ENCODE data around the gene KRT77.

The KRT77 gene

DNA sequence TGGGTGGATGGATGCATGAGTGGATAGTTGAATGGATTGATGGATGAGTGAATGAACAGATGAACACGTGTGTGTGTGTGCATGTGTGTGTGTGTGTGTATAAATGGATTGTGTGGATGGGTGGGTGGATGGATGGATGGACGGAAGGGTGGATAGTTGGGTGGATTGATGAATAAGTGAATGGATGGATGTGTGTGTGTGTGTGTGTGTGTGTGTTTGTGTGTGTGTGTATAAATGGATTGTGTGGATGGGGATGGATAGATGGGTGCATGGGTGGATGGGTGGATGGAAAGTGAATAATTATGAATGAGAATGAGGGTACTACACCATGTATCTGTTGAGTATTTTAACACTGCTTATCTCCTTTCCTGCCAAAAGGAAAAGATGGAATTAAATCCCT, 986 bp downstream of the KRT77 start:
- H3K4me3 ChIP-seq (ENCODE audit: low read depth, low read length): no peak overlapping the region
- TF ChIP-seq, protein P1, sequence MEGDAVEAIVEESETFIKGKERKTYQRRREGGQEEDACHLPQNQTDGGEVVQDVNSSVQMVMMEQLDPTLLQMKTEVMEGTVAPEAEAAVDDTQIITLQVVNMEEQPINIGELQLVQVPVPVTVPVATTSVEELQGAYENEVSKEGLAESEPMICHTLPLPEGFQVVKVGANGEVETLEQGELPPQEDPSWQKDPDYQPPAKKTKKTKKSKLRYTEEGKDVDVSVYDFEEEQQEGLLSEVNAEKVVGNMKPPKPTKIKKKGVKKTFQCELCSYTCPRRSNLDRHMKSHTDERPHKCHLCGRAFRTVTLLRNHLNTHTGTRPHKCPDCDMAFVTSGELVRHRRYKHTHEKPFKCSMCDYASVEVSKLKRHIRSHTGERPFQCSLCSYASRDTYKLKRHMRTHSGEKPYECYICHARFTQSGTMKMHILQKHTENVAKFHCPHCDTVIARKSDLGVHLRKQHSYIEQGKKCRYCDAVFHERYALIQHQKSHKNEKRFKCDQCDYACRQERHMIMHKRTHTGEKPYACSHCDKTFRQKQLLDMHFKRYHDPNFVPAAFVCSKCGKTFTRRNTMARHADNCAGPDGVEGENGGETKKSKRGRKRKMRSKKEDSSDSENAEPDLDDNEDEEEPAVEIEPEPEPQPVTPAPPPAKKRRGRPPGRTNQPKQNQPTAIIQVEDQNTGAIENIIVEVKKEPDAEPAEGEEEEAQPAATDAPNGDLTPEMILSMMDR (IDR thresholded peaks at IDR 0.05; ENCODE audit: borderline replicate concordance, insufficient read depth, low read depth, low read length): no peak

DNA sequence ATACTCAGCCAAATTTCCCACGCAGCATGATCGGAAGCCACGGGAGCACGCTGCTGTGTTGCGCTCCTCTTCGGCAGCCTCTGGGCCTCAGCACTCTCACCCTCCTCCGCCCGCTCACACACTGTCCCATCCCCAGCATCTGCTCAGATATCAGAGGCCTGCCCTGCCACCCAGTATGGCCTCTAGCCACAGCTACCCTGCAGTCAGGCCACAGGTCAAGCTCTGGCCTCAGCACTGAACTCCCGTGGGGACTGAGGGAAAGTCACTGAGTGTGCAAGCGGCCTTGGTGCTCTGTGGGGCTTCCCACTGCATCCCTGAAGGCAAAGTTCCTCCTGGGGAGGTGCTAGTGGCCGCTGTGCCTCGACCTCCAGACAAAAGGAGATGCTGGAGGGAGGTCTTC, 2.0 kb downstream of the KRT77 start:
- TF ChIP-seq, protein P1 (IDR thresholded peaks at IDR 0.05; ENCODE audit: borderline replicate concordance, insufficient read depth, low read depth, low read length): no peak
- no peak overlapping the region for H3K4me3 ChIP-seq (ENCODE audit: low read depth, low read length)

DNA sequence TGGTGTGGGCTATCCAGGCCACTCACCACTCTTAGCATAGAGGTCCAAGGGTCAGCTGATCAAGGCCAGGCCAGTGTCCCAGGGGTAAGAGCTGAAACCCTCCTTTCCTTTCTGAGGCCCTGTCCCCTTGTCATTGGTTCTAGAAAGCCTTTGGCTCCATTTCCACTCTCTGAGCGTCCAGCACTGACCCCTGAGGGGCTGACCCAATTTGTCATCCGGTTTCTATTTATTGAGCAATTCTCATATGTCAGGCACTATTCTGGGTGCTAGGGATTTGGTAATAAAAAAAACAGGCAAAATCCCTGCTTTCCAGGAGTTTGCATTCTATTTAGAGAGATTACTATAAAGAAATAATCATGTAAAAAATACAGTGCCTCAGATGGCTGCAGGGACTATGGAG, 3.4 kb downstream of the KRT77 start:
- no peak overlapping the region for H3K4me3 ChIP-seq (ENCODE audit: low read depth, low read length)
- TF ChIP-seq, protein P1 (IDR thresholded peaks at IDR 0.05; ENCODE audit: borderline replicate concordance, insufficient read depth, low read depth, low read length): no peak

- H3K4me3 ChIP-seq (ENCODE audit: low read depth, low read length): no peak overlapping the region
- TF ChIP-seq, protein P1 (IDR thresholded peaks at IDR 0.05; ENCODE audit: borderline replicate concordance, insufficient read depth, low read depth, low read length): no peak
Measured at GRCh38 chr12:52699373-52699772, 4.0 kb downstream of the KRT77 start.

DNA sequence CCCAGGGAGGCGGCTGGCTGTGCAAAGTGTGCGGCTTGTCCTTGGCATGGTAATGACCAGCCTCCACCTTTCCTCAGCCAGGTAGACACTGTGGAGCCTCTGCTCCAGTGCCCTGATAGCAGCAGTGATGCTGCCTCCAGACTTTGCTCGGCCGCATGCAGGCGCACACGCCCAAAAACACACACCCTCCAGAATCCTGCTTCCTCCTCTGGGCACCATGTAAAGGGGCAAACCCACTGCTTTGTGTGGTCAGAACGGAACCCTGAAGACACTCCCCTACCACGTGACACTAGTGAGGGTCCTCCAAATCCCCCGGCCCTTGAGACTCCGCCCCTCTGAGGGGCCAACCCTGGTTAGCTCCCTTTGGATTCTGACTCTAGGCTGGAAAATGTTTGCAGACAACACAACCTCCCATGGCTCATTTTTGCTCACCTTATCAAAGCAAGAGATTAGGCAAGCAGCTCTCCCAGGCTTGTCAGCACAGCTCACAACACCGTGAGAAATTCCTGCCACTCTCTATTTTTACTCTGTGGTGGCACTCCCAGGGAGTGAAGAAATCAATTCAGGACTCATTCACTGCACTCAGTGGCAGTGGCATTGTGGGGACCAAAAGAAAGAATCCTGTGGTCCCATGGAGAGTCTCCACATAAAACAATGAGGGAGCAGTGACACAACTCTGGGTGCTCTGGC, 4.5 kb downstream of the KRT77 start:
- no peak overlapping the region for H3K4me3 ChIP-seq (ENCODE audit: low read depth, low read length)
- TF ChIP-seq, protein P1 (IDR thresholded peaks at IDR 0.05; ENCODE audit: borderline replicate concordance, insufficient read depth, low read depth, low read length): no peak

- no peak overlapping the region for H3K4me3 ChIP-seq (ENCODE audit: low read depth, low read length)
- TF ChIP-seq, protein P1 (IDR thresholded peaks at IDR 0.05; ENCODE audit: borderline replicate concordance, insufficient read depth, low read depth, low read length): no peak
Measured at GRCh38 chr12:52697058-52697582, 6.2 kb downstream of the KRT77 start.

GRCh38 chr12:52696588-52696987, 6.7 kb downstream of the KRT77 start:
- TF ChIP-seq, protein P1 (IDR thresholded peaks at IDR 0.05; ENCODE audit: borderline replicate concordance, insufficient read depth, low read depth, low read length): no peak
- no peak overlapping the region for H3K4me3 ChIP-seq (ENCODE audit: low read depth, low read length)
